GM12873 (cell line): ENCODE data around the gene CAMTA1.
A peak's percentile ranks its signal among the peaks of the same experiment; 100 is the strongest.

Source experiments
- CTCF ChIP-seq: IDR thresholded peaks from 2 replicates; pipeline ENCODE4 v1.5.1; 2012; ENCODE audit warnings: low read depth, mild to moderate bottlenecking, moderate library complexity, low read length, control low read depth; ENCODE audit not compliant: insufficient read depth; ENCODE audit errors: missing control alignments

CAMTA1 gene

GRCh38 chr1:7558921-7559869 lies 773.9 kb downstream of the CAMTA1 start:
- no peak for TF ChIP-seq CTCF

- no peak for TF ChIP-seq CTCF
These were observed 774.9 kb downstream of the CAMTA1 start for GRCh38 chr1:7560128-7560527.

- no peak for TF ChIP-seq CTCF
These were observed 775.4 kb downstream of the CAMTA1 start for GRCh38 chr1:7560601-7561181.

- TF ChIP-seq CTCF, result peak; percentile 63
These were observed 776.2 kb downstream of the CAMTA1 start for GRCh38 chr1:7561331-7561921.

- no peak for TF ChIP-seq CTCF
These were observed 776.9 kb downstream of the CAMTA1 start for GRCh38 chr1:7561936-7562728.

GRCh38 chr1:7562729-7563605 lies 777.7 kb downstream of the CAMTA1 start:
- TF ChIP-seq CTCF, result no peak
